Measurements from ENCODE around the gene ALDH1B1.

- TF ChIP-seq CTCF (IDR thresholded peaks at IDR 0.05) (no peak), POLR2A (IDR thresholded peaks at IDR 0.05) (no peak)
Observed at GRCh38 chr9:38350529-38350928, 42.0 kb upstream of the ALDH1B1 start.

Data from tibial nerve (tissue), 3 donors.